ENCODE results near the gene CFAP53. TPM values are rescaled to one million over a fixed set of nuclear protein-coding genes. Genes with fewer than 3 reads are reported as not detected.
A peak's percentile ranks its signal among the peaks of the same experiment; 100 is the strongest.
"Not testable (repeated sequence)": the region's sequence is repeated elsewhere in the genome, so short reads cannot be mapped to it uniquely, and the experiment has no call there.

Gene CFAP53
- total RNA-seq, 1 experiment from 2014 or later, result 0.15 TPM

GRCh38 chr18:50288348-50289107 lies 22.2 kb upstream of the CFAP53 start:
- DNase-seq (ENCODE audit: low read depth), result not testable (repeated sequence)

DNA sequence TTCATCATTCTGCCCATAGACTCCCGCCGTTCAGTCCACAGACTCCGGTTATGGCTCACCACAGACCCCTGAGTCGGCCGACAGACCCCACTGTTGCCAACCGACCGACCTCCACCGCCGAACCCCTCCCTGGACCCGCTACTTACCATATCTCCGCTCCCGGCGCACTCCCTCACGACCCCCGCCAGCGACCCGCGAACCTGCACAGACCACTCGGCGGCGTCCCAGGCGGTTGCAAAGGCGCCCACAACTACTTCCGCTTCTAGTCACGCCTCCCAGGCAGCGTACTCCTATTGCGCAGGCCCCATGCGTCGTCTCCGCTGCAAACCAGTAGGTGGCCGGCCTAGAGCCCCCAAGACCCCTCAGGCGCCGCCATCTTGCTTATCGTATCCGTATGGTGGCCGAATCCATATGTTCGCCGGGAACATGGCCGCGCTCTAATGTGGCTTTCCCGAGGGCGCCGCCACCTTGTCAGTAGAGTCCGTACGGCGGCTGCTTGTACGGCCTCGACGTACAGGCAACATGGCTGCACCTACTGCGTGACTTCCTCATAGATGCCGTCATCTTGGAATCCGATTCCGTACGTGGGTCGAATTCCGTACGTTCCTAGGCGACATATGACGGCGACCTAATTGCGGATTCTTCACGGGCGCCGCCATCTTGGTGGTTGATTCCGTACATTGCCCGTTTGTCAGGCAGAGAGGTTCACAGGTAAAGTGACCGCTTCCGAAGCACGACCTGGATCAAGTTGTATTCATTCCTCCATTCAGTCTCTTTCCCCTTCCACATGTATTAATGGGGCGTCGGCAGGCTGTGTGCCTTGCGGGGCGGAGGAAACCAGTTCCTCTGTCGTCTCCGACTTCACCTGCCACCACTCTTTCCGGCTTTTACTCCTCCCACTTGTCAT lies 21.4 kb upstream of the CFAP53 start, which contains the start of gene CXXC1:
Gene CXXC1 (minus strand): TSS at position 252 of the 907 bp plus-strand sequence. CDS start 103 bp downstream, at position 149.
- DNase-seq (ENCODE audit: low read depth), result peak; percentile 98

DNA sequence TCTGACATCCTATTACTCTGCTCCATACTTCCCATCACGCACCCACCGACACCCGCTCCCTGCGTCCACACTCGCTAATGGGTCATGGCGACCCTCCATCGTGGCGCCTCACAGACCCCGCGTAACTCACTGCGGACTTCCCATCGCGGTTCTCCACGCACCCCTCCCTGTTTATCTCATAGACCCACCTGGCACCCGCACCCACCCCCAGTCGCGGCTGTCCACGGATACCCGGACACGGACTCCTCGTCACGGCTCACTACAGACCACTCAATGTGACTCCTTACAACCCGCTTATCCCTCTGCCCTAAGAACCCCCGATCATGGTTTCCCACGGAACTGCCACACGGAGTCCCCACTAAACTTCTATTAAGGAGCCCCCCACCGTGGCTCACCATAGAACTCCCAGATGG lies 20.7 kb upstream of the CFAP53 start:
- DNase-seq (ENCODE audit: low read depth), result no peak

GRCh38 chr18:50286391-50287027 lies 20.2 kb upstream of the CFAP53 start:
- peak; percentile 52 for DNase-seq (ENCODE audit: low read depth)

DNA sequence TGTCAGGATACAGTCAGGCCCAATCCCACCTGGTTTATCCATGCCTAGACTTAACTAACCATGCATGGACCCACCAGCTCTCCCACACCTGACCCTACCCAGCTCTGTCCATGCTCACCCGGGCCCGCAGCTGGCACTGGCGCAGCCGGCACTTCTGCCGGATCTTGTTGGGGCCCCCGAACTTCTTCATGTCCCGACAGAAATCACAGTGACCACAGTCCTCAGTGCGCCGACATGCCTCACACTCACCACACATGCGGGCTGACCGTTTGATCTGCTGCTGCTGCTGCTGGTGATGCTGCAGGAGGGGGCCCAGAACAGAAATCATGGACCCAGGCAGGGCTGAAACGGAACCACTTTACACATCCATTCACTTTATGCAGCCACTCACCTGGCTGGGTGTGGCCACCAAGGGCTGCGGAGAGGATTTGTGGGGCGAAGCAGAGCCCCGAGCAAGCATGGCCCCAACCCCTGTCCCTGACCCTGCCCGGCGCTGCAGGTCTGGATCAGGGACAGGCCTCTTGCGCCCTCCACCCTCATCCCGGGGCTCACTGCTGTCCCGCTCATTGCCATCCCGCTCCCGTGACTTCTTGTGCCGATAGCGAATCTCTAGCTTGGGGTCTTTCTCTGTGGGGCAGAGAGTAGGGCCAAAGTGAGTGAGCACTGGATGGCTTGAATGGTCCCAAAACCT lies 19.5 kb upstream of the CFAP53 start:
- DNase-seq (ENCODE audit: low read depth), result no peak

DNA sequence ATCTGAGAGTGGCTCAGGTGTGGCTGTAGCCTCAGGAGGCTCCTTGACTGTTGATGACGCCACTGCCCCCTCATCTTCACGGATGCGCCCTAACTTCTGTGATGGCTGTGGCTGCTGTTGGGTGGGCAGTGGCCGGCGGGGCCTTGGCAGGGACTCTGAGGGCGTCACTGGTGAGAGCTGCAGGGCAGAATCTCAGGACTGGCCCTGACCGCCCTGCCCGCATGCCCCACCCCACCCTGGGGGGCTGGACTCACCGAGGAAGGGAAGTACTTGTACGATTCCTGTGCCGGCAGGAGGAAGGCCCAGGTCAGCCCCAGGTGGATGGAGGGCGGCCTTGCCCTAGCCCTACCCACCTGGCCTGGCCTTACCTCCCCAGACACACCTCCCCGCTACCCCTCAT lies 18.8 kb upstream of the CFAP53 start:
- DNase-seq (ENCODE audit: low read depth), result no peak

DNA sequence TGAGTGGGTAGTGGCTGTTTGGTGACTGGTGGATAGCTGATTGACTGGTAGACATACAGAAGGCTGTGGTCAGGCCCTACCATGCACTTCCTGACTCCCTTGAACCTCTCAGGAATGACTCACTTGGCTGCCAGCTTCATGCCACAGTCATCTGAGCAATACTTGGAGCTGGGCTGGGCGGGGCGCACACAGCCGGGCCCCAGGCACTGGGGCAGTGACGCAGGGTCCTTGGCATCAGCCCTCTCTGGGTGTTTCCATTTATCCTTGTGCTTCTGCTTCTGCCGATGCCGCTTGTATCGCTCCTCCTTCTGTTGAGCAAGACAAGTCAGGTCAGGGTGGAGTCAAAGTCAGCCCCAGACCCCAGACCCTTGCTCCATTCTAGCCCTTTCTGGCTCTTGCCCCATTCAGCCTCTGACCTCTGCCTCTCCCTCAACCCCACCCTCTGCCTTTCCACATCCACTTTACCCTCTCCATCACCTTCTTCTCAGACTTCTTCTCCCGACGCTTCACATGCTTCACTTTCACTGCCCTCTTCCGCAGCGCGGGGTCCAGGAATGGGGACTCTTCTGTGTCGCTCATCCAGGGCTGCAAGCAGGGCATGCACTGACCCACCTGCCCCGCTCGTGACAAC lies 18.1 kb upstream of the CFAP53 start:
- peak; percentile 80 for DNase-seq (ENCODE audit: low read depth)

DNA sequence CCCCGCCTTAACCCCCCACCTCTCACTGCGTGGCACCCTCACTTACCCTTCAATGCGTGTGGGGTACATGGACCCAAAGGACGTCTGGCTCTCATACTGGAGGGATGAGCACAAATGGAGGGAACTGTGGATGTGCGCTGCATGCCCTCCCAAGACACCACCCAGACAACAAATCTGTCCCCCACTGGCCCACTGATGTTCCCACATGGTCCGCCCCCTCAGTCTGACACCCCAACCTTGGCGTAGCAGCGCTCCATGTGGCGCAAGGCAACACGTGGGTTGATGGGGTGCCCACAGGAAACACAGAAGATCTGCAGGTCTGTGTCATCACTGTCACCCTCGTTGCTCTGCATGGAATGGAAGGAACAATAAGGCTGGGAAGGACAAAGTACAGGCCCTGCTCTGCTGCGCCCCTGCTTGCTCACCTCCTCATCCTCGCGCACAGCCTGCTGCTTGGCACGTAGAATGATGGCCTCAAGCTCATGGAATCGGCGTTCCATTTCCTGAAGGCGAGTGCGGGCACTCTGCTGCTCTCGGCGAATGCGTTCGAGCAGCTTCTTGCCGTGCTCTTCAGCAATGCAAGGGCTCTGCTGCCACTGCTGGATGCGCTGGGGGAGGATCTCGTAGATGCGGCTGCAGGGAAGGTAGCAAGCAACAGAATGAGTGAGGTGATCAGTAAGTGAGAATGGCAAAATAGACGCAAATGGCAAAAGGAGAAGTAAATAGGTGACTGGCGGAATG lies 17.3 kb upstream of the CFAP53 start:
- DNase-seq (ENCODE audit: low read depth), result no peak

DNA sequence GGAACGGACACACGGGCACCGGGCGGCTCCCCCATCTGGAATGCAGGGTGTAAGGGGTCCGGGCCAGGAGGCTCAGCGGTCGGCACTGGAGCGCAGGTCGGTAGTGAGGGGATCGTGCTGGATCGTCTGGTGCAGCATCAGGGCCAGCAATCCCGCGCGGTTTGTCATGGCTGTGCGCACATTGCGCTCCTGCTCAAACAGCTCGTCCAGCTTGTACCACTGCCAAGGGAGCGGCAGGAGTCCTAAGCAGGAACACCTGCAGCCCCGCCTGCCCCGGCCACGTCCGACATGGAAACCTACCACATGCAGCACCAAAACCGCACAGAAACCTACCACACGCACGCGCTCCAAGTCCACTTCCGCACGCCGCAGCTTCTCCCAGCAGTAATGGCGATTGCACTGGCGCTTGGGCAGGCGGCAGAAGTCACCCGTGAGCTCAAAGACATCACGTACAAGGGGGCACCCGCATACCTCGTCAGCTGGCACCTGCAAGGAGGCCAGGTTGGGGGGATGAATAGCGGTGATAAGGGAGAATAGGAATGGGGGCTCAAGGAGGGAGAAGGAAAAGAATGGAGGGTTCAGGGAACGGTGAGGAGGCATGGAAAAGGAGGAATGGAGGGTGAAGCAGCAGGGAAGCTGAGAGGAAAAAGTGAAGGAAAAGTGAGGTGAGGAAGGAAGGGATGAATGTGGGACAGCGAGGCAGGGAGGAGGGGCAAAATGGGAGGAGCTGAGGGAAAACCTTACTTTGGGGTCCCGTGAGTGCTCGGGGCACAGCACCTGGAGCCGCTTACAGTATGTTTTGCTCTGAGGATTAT lies 16.4 kb upstream of the CFAP53 start:
- DNase-seq (ENCODE audit: low read depth), result no peak

- DNase-seq (ENCODE audit: low read depth), result no peak
These were observed 15.8 kb upstream of the CFAP53 start for GRCh38 chr18:50281972-50282520.

GRCh38 chr18:50281295-50281971 lies 15.1 kb upstream of the CFAP53 start, which contains the start of gene MBD1:
MBD1 (minus strand) TSS chr18:50281523; CDS start chr18:50279992, 1,531 bp downstream.
- peak; percentile 96 for DNase-seq (ENCODE audit: low read depth)

DNA sequence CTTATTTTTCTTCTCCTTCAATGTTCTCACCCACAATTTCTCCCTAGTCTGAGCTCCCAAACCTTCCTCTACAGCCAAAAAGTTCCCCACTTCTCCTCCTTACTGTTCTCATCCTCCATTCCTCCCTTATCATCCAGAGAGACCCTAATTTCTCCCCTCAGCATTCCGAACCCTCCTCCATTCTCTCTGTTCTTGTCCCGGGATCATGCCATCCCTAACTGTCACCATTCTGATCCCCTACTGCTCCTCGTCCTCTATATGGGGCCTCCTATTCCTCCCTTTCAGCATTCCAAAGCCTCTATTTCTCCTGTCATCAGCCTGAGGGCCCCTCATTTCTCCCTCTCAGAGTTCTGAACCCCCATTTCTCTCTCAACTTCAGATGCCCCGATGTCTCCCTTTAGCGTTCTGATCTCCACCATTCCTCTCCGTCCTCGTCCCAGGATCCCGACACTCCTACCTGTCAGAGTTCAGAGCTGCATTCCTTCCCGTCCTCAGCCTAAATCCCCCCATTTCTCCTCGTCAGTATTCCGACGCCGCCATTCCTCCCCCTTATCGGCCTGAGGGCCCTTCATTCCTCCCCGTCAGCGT lies 14.5 kb upstream of the CFAP53 start:
- DNase-seq (ENCODE audit: low read depth), result no peak

- DNase-seq (ENCODE audit: low read depth), result no peak
These were observed 13.5 kb upstream of the CFAP53 start for GRCh38 chr18:50279752-50280151.

- peak; percentile 6 for DNase-seq (ENCODE audit: low read depth)
These were observed 11.6 kb upstream of the CFAP53 start for GRCh38 chr18:50277942-50278341.

DNA sequence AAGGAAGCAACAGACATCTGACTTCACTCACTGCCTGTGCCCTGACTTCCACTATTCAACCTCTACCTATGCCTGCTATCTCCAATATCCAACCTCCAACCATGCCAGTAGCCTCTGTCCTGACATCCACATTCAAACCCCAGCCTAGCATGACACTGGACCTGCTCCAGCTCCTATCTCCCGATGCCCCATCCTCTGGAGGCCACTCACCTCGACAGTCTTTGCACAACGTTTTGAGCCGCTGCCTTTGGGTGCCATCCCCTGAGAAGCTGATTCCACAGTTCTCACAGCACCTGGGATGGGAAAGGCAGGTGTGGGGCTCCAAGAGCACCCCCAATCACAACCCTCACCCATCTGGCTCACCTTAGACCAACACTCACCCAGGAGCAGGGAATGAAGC lies 10.2 kb upstream of the CFAP53 start:
- DNase-seq (ENCODE audit: low read depth), result no peak

GRCh38 chr18:50275503-50276036 lies 9.3 kb upstream of the CFAP53 start:
- no peak for DNase-seq (ENCODE audit: low read depth)

DNA sequence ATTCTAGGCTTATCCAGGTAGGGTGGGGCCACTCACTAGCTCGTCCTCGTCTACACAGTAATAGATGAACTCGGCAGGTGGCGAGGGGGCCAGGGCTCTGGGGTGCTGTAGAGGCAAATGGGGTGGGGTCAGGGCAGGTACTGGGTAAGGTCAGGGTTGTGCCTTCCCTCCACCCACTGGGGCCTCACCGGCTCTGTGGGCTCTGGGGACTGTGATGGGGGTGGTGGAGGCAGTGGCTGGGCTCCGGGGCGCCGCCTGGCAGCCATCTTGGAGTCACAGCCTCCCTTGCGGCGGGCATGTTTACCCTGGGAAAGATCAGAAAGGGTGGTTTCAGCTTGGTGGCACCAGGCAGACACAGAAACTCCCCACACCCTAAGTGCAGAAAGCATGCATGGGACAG lies 8.6 kb upstream of the CFAP53 start:
- no peak for DNase-seq (ENCODE audit: low read depth)

DNA sequence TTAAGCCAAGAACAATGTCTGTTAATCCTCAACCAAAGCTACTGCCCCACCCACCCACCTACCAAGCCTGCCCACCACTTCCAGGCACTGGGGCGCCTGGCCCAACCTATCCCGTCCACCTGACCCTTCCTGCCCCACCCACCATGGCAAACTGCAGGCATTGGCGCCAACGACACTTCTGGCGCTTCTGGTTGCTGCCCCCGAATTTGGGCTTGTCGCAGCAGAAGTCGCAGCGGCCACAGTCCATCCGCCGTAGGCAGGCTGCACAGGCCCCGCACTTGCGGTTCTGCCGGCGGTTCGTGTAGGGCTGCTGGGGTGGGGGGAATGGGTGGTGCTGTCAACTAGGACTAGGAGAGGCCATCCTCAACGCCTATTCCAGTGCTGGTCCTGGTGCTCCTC lies 7.7 kb upstream of the CFAP53 start:
- DNase-seq (ENCODE audit: low read depth), result no peak

Data from M059J (cell line).